GM12878 (cell line): ENCODE data around the gene MZB1. TPM values are rescaled to one million over a fixed set of nuclear protein-coding genes. Genes with fewer than 3 reads are reported as not detected.

Source experiments
- CREB1 ChIP-seq: IDR thresholded peaks from 2 replicates; pipeline ENCODE4 v1.6.1; 2012; ENCODE audit warnings: low read depth, mild to moderate bottlenecking, inconsistent platforms
- CUX1 ChIP-seq: IDR thresholded peaks from 2 replicates; pipeline ENCODE4 v1.6.1; 2012; ENCODE audit warnings: improper control_type of control experiment, low read depth, low read length; ENCODE audit not compliant: insufficient replicate concordance
- EP300 ChIP-seq, 2 experiments: fragments of 150-350 bp in 1 of 2; IDR thresholded peaks; 2 replicates each; pipeline ENCODE4 v1.6.1; 2011 to 2012; ENCODE audit warnings: low read depth in 2 of 2, low read length in 2 of 2, borderline replicate concordance in 1 of 2, improper control_type of control experiment in 1 of 2, inconsistent platforms in 1 of 2; ENCODE audit not compliant: control insufficient read depth in 1 of 2
- RELA ChIP-seq: fragments of 450-650 bp; IDR thresholded peaks from 2 replicates; pipeline ENCODE4 v1.8.0; 2014; ENCODE audit warnings: borderline replicate concordance; ENCODE audit not compliant: partially characterized antibody
- polyA plus RNA-seq, 11 experiments: library from polyadenylated mRNA; depleted of rRNA in 4 of 11; unstranded in 6 of 11; stranded (reverse) in 5 of 11; fragments of >200 nt; fragmentation: Nextera tagmentation in 4 of 11; fragmentation: Illumina TruSeq in 1 of 11; extraction: Ambion mirVana in 4 of 11; extraction: Trizol in 1 of 11; gene quantifications; 1 replicate in 1 of 11; 2 replicates in 10 of 11; pipeline versions ENCODE4 v1.2.1 to v1.2.3, GENCODE V29; 2011 to 2016; ENCODE audit warnings: inconsistent platforms in 2 of 11, missing spikeins in 2 of 11, low read depth in 1 of 11
- total RNA-seq, 4 experiments: library from RNA; depleted of rRNA in 3 of 4; stranded (reverse); fragments of >200 nt in 3 of 4; fragmentation: Illumina TruSeq in 1 of 4; extraction: Trizol in 1 of 4; gene quantifications; 2 replicates each; pipeline versions ENCODE4 v1.2.1 to v1.2.3, GENCODE V29; 2013 to 2021

The MZB1 gene
- total and polyA plus RNA-seq, 10 of the 15 experiments (the other 5 are each of a cell fraction or from before 2014, with no cell fraction given): 19.3 to 406 (median 188) TPM

GRCh38 chr5:139404484-139404840 is 14.7 kb upstream of the MZB1 start (continued):
- TF ChIP-seq RELA (no peak), CREB1 (no peak), CUX1 (no peak), EP300 (IDR thresholded peaks at IDR 0.05; ENCODE audit: borderline replicate concordance in 1 of 2, control insufficient read depth in 1 of 2, low read depth in 2 of 2, low read length in 2 of 2) (no peak)
- TF ChIP-seq, all 136 proteins: peak for 0
